Bronchus fibroblast of lung (primary cell): Measurements from ENCODE around the gene PRXL2C. TPM values are rescaled to one million over a fixed set of nuclear protein-coding genes. Genes with fewer than 3 reads are reported as not detected.

ENCODE experiments used
- total RNA-seq: library from RNA; depleted of rRNA; stranded (reverse); fragments of >200 nt; gene quantifications from 2 replicates; pipeline ENCODE4 v1.2.3, GENCODE V29; 2015

Gene PRXL2C, protein sequence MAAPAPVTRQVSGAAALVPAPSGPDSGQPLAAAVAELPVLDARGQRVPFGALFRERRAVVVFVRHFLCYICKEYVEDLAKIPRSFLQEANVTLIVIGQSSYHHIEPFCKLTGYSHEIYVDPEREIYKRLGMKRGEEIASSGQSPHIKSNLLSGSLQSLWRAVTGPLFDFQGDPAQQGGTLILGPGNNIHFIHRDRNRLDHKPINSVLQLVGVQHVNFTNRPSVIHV
- total RNA-seq, result 11.4 and 11.6 TPM in 2 replicates

DNA sequence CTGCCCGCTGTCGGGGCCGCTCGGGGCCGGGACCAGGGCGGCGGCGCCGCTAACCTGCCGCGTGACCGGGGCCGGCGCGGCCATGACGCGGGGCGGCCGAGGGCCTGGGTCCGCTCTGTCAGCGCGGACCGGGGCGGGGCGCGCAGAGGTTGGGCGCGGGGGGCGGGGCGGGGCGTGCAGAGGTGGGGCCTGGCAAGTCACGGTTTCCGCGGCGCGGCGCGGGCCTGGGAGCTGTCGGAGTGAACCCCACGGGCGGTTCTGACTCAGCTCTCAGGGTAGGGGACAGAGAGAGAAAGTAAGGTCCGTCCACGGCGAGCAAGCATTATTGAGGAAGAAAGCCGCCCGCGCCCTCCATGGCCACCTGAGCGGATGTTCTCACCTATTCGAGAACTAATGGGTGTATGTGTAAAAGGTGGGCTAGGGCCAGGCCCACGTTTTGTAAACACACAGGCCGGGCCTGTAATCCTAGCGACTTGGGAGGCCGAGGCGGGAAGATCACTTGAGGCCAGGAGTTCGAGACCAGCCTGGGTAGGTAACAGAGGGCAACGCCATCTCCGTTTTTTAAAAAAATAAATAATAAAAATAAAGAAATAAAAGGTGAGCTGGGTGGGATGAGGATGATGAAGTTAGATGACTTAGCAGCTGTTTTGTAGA is at the start of gene PRXL2C:
Gene PRXL2C (minus strand): TSS at position 120 of the 654 bp plus-strand sequence. CDS start 36 bp downstream, at position 84.

DNA sequence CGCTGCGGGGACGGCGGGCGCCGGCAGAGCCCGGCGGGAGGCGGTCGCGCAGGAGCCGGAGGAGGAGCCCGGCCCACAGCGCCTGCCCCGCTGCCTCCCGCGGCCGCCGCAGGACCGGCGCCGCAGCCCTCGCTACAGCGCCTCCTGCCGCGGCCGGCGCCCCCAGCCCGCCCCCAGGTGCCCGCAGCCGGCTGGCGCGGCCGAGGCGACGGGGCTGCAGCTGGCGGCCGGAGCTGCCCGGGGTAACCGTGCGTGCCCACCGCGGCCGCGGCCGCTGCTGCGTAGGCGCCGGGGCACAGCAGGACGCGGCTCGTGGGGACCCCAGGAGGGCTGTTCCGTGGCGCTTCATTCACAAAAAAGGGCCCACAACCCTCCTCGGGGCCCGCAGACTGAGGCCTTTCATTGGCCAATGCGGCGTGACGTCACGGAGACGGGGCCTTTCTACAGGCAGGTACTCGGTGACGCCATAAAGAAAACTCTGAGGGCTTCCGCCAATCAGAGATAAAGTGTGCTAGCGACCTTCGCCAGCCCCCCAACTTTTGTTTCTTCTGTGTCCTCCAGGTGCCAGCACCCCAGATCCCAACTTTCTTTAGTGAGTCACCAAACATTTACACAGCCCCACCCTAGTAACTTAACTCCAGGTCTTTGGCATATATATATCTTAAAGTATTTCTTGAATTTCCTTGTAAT is 35.5 kb downstream of the PRXL2C start, which contains the start of gene CDC14B:
Gene CDC14B (minus strand): TSS at position 353 of the 690 bp plus-strand sequence. CDS start 465 bp downstream, outside the sequence.

Other genes with a start within 250 kb of the PRXL2C start
- 3.9 and 5.2 TPM in 2 replicates for gene ZNF367, start 236.9 kb downstream of the PRXL2C start, total RNA-seq
- 14.3 and 19.3 TPM in 2 replicates for gene HABP4, start 205.1 kb downstream of the PRXL2C start, total RNA-seq
- 5.8 and 12.1 TPM in 2 replicates for gene CDC14B, start 35.5 kb downstream of the PRXL2C start, total RNA-seq
- gene ZNF510, start 122.8 kb upstream of the PRXL2C start, total RNA-seq, result 6.4 and 7.1 TPM in 2 replicates
- 2.2 and 2.5 TPM in 2 replicates for gene ZNF782, start 199.2 kb upstream of the PRXL2C start, total RNA-seq